Putamen (tissue), 1 donor: Measurements from ENCODE around the gene GAREM1.

Source experiments
- DNase-seq: peaks from one replicate; pipeline ENCODE4 v3.0.0-alpha.2; 2016; ENCODE audit warnings: low spot score

Gene GAREM1

GRCh38 chr18:32459361-32460101, 11.2 kb downstream of the GAREM1 start:
- DNase-seq: no peak

GRCh38 chr18:32455361-32455760, 15.3 kb downstream of the GAREM1 start:
- no peak for DNase-seq

- no peak for DNase-seq
These were observed 16.1 kb downstream of the GAREM1 start for GRCh38 chr18:32454593-32454992.

GRCh38 chr18:32450874-32451273, 19.8 kb downstream of the GAREM1 start:
- DNase-seq: no peak

- DNase-seq: no peak
These were observed 20.5 kb downstream of the GAREM1 start for GRCh38 chr18:32450026-32450691.

GRCh38 chr18:32446780-32447179, 23.9 kb downstream of the GAREM1 start:
- no peak for DNase-seq

GRCh38 chr18:32445846-32446245, 24.8 kb downstream of the GAREM1 start:
- DNase-seq: no peak

GRCh38 chr18:32443706-32444215, 26.9 kb downstream of the GAREM1 start:
- no peak for DNase-seq

- DNase-seq: no peak
These were observed 27.5 kb downstream of the GAREM1 start for GRCh38 chr18:32443033-32443705.

GRCh38 chr18:32442575-32442974, 28.1 kb downstream of the GAREM1 start:
- DNase-seq: peak; percentile 77

- no peak for DNase-seq
These were observed 29.1 kb downstream of the GAREM1 start for GRCh38 chr18:32441533-32441932.

- no peak for DNase-seq
These were observed 30.2 kb downstream of the GAREM1 start for GRCh38 chr18:32440518-32440917.

GRCh38 chr18:32439802-32440201, 30.9 kb downstream of the GAREM1 start:
- DNase-seq: peak; percentile 66

GRCh38 chr18:32439241-32439640, 31.4 kb downstream of the GAREM1 start:
- DNase-seq: no peak

- DNase-seq: no peak
These were observed 32.5 kb downstream of the GAREM1 start for GRCh38 chr18:32438173-32438572.

GRCh38 chr18:32437100-32437834, 33.4 kb downstream of the GAREM1 start:
- DNase-seq: no peak

GRCh38 chr18:32435631-32436500, 34.8 kb downstream of the GAREM1 start:
- no peak for DNase-seq

GRCh38 chr18:32431753-32432152, 38.9 kb downstream of the GAREM1 start:
- DNase-seq: no peak

- DNase-seq: no peak
These were observed 41.3 kb downstream of the GAREM1 start for GRCh38 chr18:32429402-32429801.

GRCh38 chr18:32427084-32427900, 43.4 kb downstream of the GAREM1 start:
- DNase-seq: no peak
